Liver (tissue), 9 donors: ENCODE data around the gene FUCA2. TPM values are rescaled to one million over a fixed set of nuclear protein-coding genes. Genes with fewer than 3 reads are reported as not detected.

Experiments
- DNase-seq: peaks from one replicate; pipeline ENCODE4 v3.0.0-alpha.2; 2017; ENCODE audit warnings: low spot score
- H3K27ac ChIP-seq, 2 donors: one replicate each; pipeline ENCODE4 v1.7.0; 2013; ENCODE audit warnings: inconsistent platforms in 2 of 2, low read length in 2 of 2, control low read depth in 1 of 2, low read depth in 1 of 2, mild to moderate bottlenecking in 1 of 2
- H3K27me3 ChIP-seq, 4 donors: one replicate each; pipeline versions ENCODE4 v1.6.1 to v1.7.0; 2013; ENCODE audit warnings: low read length in 3 of 4, inconsistent platforms in 1 of 4, mild to moderate bottlenecking in 1 of 4, moderate library complexity in 1 of 4; ENCODE audit not compliant: control insufficient read depth in 4 of 4, insufficient read depth in 4 of 4
- H3K36me3 ChIP-seq, 4 donors: one replicate each; pipeline versions ENCODE4 v1.6.1 to v1.7.0; 2013; ENCODE audit warnings: low read length in 3 of 4, mild to moderate bottlenecking in 3 of 4, low read depth in 1 of 4, moderate library complexity in 1 of 4; ENCODE audit not compliant: control insufficient read depth in 4 of 4, insufficient read depth in 3 of 4
- H3K4me1 ChIP-seq, 4 donors: one replicate each; pipeline versions ENCODE4 v1.6.1 to v1.7.0; 2013; ENCODE audit warnings: low read length in 3 of 4, mild to moderate bottlenecking in 3 of 4, moderate library complexity in 1 of 4; ENCODE audit not compliant: control insufficient read depth in 4 of 4, insufficient read depth in 4 of 4
- H3K4me3 ChIP-seq, 3 donors: one replicate each; pipeline versions ENCODE4 v1.6.1 to v1.7.0; 2013; ENCODE audit warnings: low read length in 3 of 3, control low read depth in 1 of 3, low read depth in 1 of 3, mild to moderate bottlenecking in 1 of 3
- H3K9ac ChIP-seq, 2 donors: one replicate each; pipeline ENCODE4 v1.7.0; 2013; ENCODE audit warnings: low read length in 2 of 2, mild to moderate bottlenecking in 2 of 2, moderate library complexity in 2 of 2, control low read depth in 1 of 2, low read depth in 1 of 2
- H3K9me3 ChIP-seq, 4 donors: one replicate each; pipeline versions ENCODE4 v1.6.1 to v1.7.0; 2013; ENCODE audit warnings: low read length in 3 of 4; ENCODE audit not compliant: control insufficient read depth in 4 of 4
- ATF3 ChIP-seq: IDR thresholded peaks from 2 replicates; pipeline ENCODE4 v1.6.1; 2016; ENCODE audit warnings: antibody characterized with exemption
- CTCF ChIP-seq: fragments of 150-350 bp; IDR thresholded peaks from 2 replicates; pipeline ENCODE4 v1.5.1; 2017; ENCODE audit warnings: improper control_type of control experiment, low read depth, low read length; ENCODE audit not compliant: missing input control
- EGR1 ChIP-seq, 2 donors: IDR thresholded peaks; 2 replicates each; pipeline ENCODE4 v1.6.1; 2016 to 2018; ENCODE audit warnings: antibody characterized with exemption in 2 of 2, low read depth in 2 of 2
- FOXA1 ChIP-seq: IDR thresholded peaks from 2 replicates; pipeline ENCODE4 v1.6.1; 2016; ENCODE audit warnings: antibody characterized with exemption
- FOXA2 ChIP-seq: IDR thresholded peaks from 2 replicates; pipeline ENCODE4 v1.6.1; 2016; ENCODE audit warnings: antibody characterized with exemption
- GABPA ChIP-seq, 2 donors: IDR thresholded peaks in 1 of 2; conservative IDR thresholded peaks in 1 of 2; 2 replicates each; pipeline ENCODE4 v1.6.1; 2016; ENCODE audit warnings: antibody characterized with exemption in 2 of 2, mild to moderate bottlenecking in 1 of 2, moderate library complexity in 1 of 2
- HNF4A ChIP-seq, 2 donors: conservative IDR thresholded peaks; 2 replicates each; pipeline ENCODE4 v1.6.1; 2016; ENCODE audit warnings: antibody characterized with exemption in 2 of 2, mild to moderate bottlenecking in 2 of 2
- HNF4G ChIP-seq: IDR thresholded peaks from 2 replicates; pipeline ENCODE4 v1.6.1; 2016; ENCODE audit warnings: antibody characterized with exemption
- JUND ChIP-seq, 2 donors: IDR thresholded peaks; 2 replicates each; pipeline ENCODE4 v1.6.1; 2016; ENCODE audit warnings: antibody characterized with exemption in 2 of 2
- MAX ChIP-seq: IDR thresholded peaks from 2 replicates; pipeline ENCODE4 v1.6.1; 2016; ENCODE audit warnings: antibody characterized with exemption
- NR2F2 ChIP-seq: IDR thresholded peaks from 2 replicates; pipeline ENCODE4 v1.6.1; 2016; ENCODE audit warnings: antibody characterized with exemption
- RAD21 ChIP-seq, 2 donors: IDR thresholded peaks; 2 replicates each; pipeline ENCODE4 v1.6.1; 2016; ENCODE audit warnings: antibody characterized with exemption in 2 of 2, mild to moderate bottlenecking in 2 of 2
- REST ChIP-seq: IDR thresholded peaks from 2 replicates; pipeline ENCODE4 v1.6.1; 2016; ENCODE audit warnings: antibody characterized with exemption, mild to moderate bottlenecking
- RXRA ChIP-seq, 2 donors: IDR thresholded peaks; 2 replicates each; pipeline ENCODE4 v1.6.1; 2017 to 2018; ENCODE audit warnings: antibody characterized with exemption in 2 of 2, mild to moderate bottlenecking in 1 of 2
- SP1 ChIP-seq: IDR thresholded peaks from 2 replicates; pipeline ENCODE4 v1.6.1; 2018; ENCODE audit warnings: antibody characterized with exemption, mild to moderate bottlenecking
- TAF1 ChIP-seq: conservative IDR thresholded peaks from 2 replicates; pipeline ENCODE4 v1.6.1; 2016; ENCODE audit warnings: antibody characterized with exemption, mild to moderate bottlenecking
- YY1 ChIP-seq: IDR thresholded peaks from 2 replicates; pipeline ENCODE4 v1.6.1; 2016; ENCODE audit warnings: antibody characterized with exemption, mild to moderate bottlenecking
- WGBS: extraction: QIAGEN DNeasy Blood & Tissue Kit; methylation state at CpG from one replicate; pipeline ENCODE4 v1.1.7; 2013; 5-methylcytosine and 5-hydroxymethylcytosine counted together
- polyA plus RNA-seq, 2 donors: library from polyadenylated mRNA; stranded (reverse) in 1 of 2; unstranded in 1 of 2; fragments of 200-250 nt in 1 of 2; fragments of >200 nt in 1 of 2; fragmentation: Nextera tagmentation in 1 of 2; extraction: Ambion mirVana in 1 of 2; gene quantifications; one replicate each; pipeline versions ENCODE4 v1.2.1 to v1.2.3, GENCODE V29; 2013 to 2015
- total RNA-seq, 2 donors: library from RNA; depleted of rRNA; stranded (reverse); fragments of >200 nt; gene quantifications; one replicate each; pipeline ENCODE4 v1.2.3, GENCODE V29; 2014
- TF ChIP-seq, protein P1 (sequence below): IDR thresholded peaks from 2 replicates; pipeline ENCODE4 v1.6.1; 2016; ENCODE audit warnings: antibody characterized with exemption
- donor health status: healthy.
- donor health status: healthy.
- donor health status: healthy.
- donor health status: healthy.
- donor health status: healthy.

The FUCA2 gene
- total and polyA plus RNA-seq, 4 donors, result 22.4 to 44.5 (median 35.1) TPM

GRCh38 chr6:143559051-143559660 lies 47.6 kb upstream of the FUCA2 start:
- no peak for DNase-seq
- H3K9me3 ChIP-seq, result no peaks in the 10 kb centered on the region
- 90% methylated on average over 3 of the region's 3 CpGs for WGBS

More at GRCh38 chr6:143559051-143559660, 47.6 kb upstream of the FUCA2 start:
- Histone ChIP-seq H3K27me3 (no peaks in the 10 kb centered on the region), H3K4me1 (no peaks in the 10 kb centered on the region), H3K36me3 (no peaks in the 10 kb centered on the region), H3K9ac (no peak overlapping the region), H3K27ac (no peak overlapping the region), H3K4me3 (no peak overlapping the region)
- TF ChIP-seq RAD21 (IDR thresholded peaks at IDR 0.05), result no peak
- TF ChIP-seq JUND (IDR thresholded peaks at IDR 0.05), result no peak
- TF ChIP-seq SP1, result no peak
- TF ChIP-seq RXRA (IDR thresholded peaks at IDR 0.05), result no peak
- TF ChIP-seq, protein P1, sequence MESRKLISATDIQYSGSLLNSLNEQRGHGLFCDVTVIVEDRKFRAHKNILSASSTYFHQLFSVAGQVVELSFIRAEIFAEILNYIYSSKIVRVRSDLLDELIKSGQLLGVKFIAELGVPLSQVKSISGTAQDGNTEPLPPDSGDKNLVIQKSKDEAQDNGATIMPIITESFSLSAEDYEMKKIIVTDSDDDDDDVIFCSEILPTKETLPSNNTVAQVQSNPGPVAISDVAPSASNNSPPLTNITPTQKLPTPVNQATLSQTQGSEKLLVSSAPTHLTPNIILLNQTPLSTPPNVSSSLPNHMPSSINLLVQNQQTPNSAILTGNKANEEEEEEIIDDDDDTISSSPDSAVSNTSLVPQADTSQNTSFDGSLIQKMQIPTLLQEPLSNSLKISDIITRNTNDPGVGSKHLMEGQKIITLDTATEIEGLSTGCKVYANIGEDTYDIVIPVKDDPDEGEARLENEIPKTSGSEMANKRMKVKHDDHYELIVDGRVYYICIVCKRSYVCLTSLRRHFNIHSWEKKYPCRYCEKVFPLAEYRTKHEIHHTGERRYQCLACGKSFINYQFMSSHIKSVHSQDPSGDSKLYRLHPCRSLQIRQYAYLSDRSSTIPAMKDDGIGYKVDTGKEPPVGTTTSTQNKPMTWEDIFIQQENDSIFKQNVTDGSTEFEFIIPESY, result no peak
- TF ChIP-seq FOXA1, result no peak
- TF ChIP-seq FOXA2, result no peak
- TF ChIP-seq HNF4G, result no peak
- TF ChIP-seq MAX, result no peak
- no peak for TF ChIP-seq REST
- TF ChIP-seq CTCF, result no peak
- no peak for TF ChIP-seq YY1
- TF ChIP-seq ATF3, result no peak
- no peak for TF ChIP-seq HNF4A (conservative IDR thresholded peaks at IDR 0.05)
- TF ChIP-seq TAF1, result no peak
- TF ChIP-seq EGR1 (IDR thresholded peaks at IDR 0.05; ENCODE audit: low read depth in 2 of 2), result no peak
- TF ChIP-seq NR2F2, result no peak
- no peak for TF ChIP-seq GABPA (IDR thresholded peaks at IDR 0.05 in 1 of 2, conservative IDR thresholded peaks at IDR 0.05 in 1 of 2)
